HFFc6 (cell line): ENCODE results near the gene STIM1. TPM values are rescaled to one million over a fixed set of nuclear protein-coding genes. Genes with fewer than 3 reads are reported as not detected.
"Not testable (repeated sequence)": the region's sequence is repeated elsewhere in the genome, so short reads cannot be mapped to it uniquely, and the experiment has no call there.

Source experiments
- DNase-seq: peaks from one replicate; pipeline ENCODE4 v3.0.0-alpha.2; 2018
- H3K27ac Mint-ChIP-seq: 2 replicates; pipeline ENCODE4 v1.8.0; 2020; ENCODE audit warnings: mild to moderate bottlenecking, mixed read lengths
- H3K27me3 Mint-ChIP-seq: 2 replicates; pipeline ENCODE4 v1.8.0; 2021; ENCODE audit warnings: mild to moderate bottlenecking, moderate library complexity, mixed read lengths; ENCODE audit not compliant: insufficient read depth
- H3K36me3 Mint-ChIP-seq: 2 replicates; pipeline ENCODE4 v1.8.0; 2021; ENCODE audit warnings: low read depth, mixed read lengths
- H3K4me1 Mint-ChIP-seq: 2 replicates; pipeline ENCODE4 v1.8.0; 2020; ENCODE audit warnings: low read depth, mixed read lengths
- H3K4me3 Mint-ChIP-seq: 2 replicates; pipeline ENCODE4 v1.8.0; 2020; ENCODE audit warnings: mild to moderate bottlenecking, moderate library complexity, mixed read lengths
- H3K9me3 Mint-ChIP-seq: 2 replicates; pipeline ENCODE4 v1.8.0; 2020; ENCODE audit warnings: mild to moderate bottlenecking, mixed read lengths
- CTCF ChIP-seq: fragments of 200-600 bp; sonication (generic); IDR thresholded peaks from 2 replicates; pipeline ENCODE4 v1.5.0; 2021; ENCODE audit warnings: antibody characterized with exemption, mild to moderate bottlenecking
- total RNA-seq, 6 experiments: library from RNA; stranded (reverse); fragmentation: NEBNext Ultra II Directional; extraction: Animal tissue kit (Norgen Biotek cat#: 25700); gene quantifications; 2 replicates in 1 of 6; 3 replicates in 5 of 6; pipeline ENCODE4 v1.2.3, GENCODE V29; 2021

STIM1 gene
- total RNA-seq, 6 experiments from 2014 or later: 27.6 to 33.1 (median 30.7) TPM

DNA sequence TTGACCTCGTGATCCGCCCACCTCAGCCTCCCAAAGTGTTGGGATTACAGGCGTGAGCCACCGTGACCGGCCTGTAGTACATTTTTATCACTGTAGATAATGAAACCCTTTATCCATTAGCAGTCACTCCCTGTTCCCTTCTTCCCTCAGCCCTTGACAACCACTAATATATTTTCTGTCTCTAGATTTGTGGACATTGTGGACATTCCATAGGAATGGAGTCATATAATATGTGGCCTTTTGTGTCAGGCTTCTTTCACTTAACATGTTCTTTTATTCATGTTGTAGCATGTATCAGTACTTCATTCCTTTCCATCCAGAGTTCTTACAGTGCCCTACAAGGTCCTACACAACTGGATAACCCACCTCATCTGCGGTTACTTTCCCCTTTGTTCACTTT lies 269.7 kb downstream of the STIM1 start:
- Mint-ChIP-seq H3K4me3 (no peak overlapping the region), H3K27me3 (no peaks in the 10 kb centered on the region; the same call in 1 of the 2 replicates), H3K4me1 (peaks cover 33% of the 10 kb centered on the region), H3K36me3 (peaks cover 57% of the 10 kb centered on the region), H3K27ac (peak overlapping the region; percentile 67), H3K9me3 (no peaks in the 10 kb centered on the region)
- no peak for TF ChIP-seq CTCF
- DNase-seq: peak; percentile 31

DNA sequence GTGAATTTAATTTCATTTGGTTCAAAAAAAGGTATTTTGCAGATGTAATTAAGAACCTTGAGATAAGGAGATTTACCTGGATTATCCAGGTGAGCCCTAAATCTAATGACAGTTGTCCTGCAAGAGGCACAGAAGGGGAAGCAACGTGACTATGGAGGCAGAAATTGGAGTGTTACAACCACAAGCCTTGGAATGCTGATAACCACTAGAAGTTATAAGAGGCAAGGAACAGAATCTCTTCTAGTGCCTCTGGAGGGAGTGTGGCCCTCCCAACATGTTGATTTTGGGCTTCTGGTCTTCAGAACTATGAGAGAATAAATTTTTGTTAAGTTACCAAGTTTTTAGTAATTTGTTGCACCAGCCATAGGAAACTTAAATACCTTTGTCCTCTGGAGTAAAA lies 271.9 kb downstream of the STIM1 start:
- DNase-seq: no peak
- Mint-ChIP-seq H3K27ac (no peak overlapping the region), H3K4me1 (peaks cover 35% of the 10 kb centered on the region), H3K27me3 (no peaks in the 10 kb centered on the region), H3K36me3 (peaks cover 49% of the 10 kb centered on the region), H3K4me3 (no peak overlapping the region), H3K9me3 (no peaks in the 10 kb centered on the region)
- TF ChIP-seq CTCF: no peak

GRCh38 chr11:4130219-4130618 lies 274.8 kb downstream of the STIM1 start:
- H3K4me3 Mint-ChIP-seq, DNase-seq: not testable (repeated sequence)

DNA sequence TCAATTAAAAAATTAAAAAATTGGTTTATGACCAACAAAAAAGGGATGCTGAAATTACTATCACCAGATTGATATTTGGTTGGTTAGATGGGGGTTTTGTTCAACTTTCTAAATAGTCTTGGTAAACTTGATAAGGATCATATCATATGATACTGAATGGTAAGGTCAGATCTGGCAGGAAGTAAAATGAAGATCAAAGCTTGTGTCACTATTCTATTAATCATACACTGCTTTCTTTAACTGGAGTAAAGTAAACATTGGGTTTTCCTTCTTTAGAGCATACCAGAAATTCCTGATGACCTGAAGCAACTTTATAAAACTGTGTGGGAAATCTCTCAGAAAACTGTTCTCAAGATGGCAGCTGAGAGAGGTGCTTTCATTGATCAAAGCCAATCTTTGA lies 279.3 kb downstream of the STIM1 start:
- Mint-ChIP-seq H3K4me3 (peak overlapping the region; percentile 9; the same call in 1 of the 2 replicates), H3K4me1 (peaks cover 28% of the 10 kb centered on the region), H3K36me3 (peaks cover 35% of the 10 kb centered on the region), H3K9me3 (peaks cover under 1% of the 10 kb centered on the region), H3K27me3 (no peaks in the 10 kb centered on the region; the same call in 1 of the 2 replicates), H3K27ac (peak overlapping the region; percentile 69)
- no peak for TF ChIP-seq CTCF
- peak; percentile 74 for DNase-seq

More at GRCh38 chr11:4130219-4130618, 274.8 kb downstream of the STIM1 start:
- not testable (repeated sequence) for H3K27ac Mint-ChIP-seq, H3K9me3 Mint-ChIP-seq, H3K27me3 Mint-ChIP-seq
- peaks cover 30% of the 10 kb centered on the region for H3K36me3 Mint-ChIP-seq
- H3K4me1 Mint-ChIP-seq: peaks cover 29% of the 10 kb centered on the region

DNA sequence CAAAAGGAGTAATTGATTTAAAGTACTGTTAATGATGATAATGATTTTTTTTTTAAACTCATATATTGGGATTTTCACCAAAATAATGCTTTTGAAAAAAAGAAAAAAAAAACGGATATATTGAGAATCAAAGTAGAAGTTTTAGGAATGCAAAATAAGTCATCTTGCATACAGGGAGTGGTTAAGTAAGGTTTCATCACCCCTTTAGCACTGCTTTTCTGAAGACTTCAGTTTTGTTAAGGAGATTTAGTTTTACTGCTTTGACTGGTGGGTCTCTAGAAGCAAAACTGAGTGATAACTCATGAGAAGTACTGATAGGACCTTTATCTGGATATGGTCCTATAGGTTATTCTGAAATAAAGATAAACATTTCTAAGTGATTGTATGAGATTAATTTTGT lies 283.0 kb downstream of the STIM1 start:
- Mint-ChIP-seq H3K36me3 (peaks cover 58% of the 10 kb centered on the region), H3K4me1 (peaks cover 23% of the 10 kb centered on the region), H3K9me3 (peaks cover 8% of the 10 kb centered on the region), H3K27me3 (no peaks in the 10 kb centered on the region; the same call in 1 of the 2 replicates), H3K27ac (peak overlapping the region; percentile 8; the same call in 1 of the 2 replicates), H3K4me3 (no peak overlapping the region)
- DNase-seq: no peak
- TF ChIP-seq CTCF: no peak

GRCh38 chr11:4140067-4140636 lies 284.7 kb downstream of the STIM1 start:
- DNase-seq: no peak
- H3K27me3 Mint-ChIP-seq: no peaks in the 10 kb centered on the region; the same call in 1 of the 2 replicates
- peaks cover 60% of the 10 kb centered on the region for H3K36me3 Mint-ChIP-seq
- H3K27ac Mint-ChIP-seq: no peak overlapping the region
- TF ChIP-seq CTCF: no peak
- peaks cover 11% of the 10 kb centered on the region for H3K4me1 Mint-ChIP-seq
- peaks cover 8% of the 10 kb centered on the region for H3K9me3 Mint-ChIP-seq
- H3K4me3 Mint-ChIP-seq: no peak overlapping the region

Other genes starting within 250 kb of the STIM1 start
- gene ART5, start 213.7 kb upstream of the STIM1 start, total RNA-seq: not detected
- gene ART1, start 210.5 kb upstream of the STIM1 start, total RNA-seq: not detected
- gene CHRNA10, start 184.3 kb upstream of the STIM1 start, total RNA-seq: under 1 TPM; 0.23 to 0.57 (median 0.38) TPM
- gene NUP98, start 58.1 kb upstream of the STIM1 start, total RNA-seq: 10 to 100 TPM; 81.4 to 96.7 (median 85.6) TPM
- gene PGAP2, start 47.1 kb upstream of the STIM1 start, total RNA-seq: 10 to 100 TPM; 14.5 to 19.7 (median 17.1) TPM
- 10 to 100 TPM; 57.8 to 72.3 (median 66.4) TPM for gene RHOG, start 14.7 kb upstream of the STIM1 start, total RNA-seq
- 100 to 1,000 TPM in 5 of 6 experiments, 10 to 100 TPM in 1; 68.1 to 145 (median 126) TPM for gene RRM1, start 239.1 kb downstream of the STIM1 start, total RNA-seq